ENCODE data around the gene LRRC25.

LRRC25 gene

GRCh38 chr19:18397242-18398202 lies at the start of gene LRRC25:
Gene LRRC25, minus strand, starts transcription at chr19:18397622. Its CDS starts 659 bp downstream, at chr19:18396963.
- no peak for DNase-seq (ENCODE audit: low spot score)

DNA sequence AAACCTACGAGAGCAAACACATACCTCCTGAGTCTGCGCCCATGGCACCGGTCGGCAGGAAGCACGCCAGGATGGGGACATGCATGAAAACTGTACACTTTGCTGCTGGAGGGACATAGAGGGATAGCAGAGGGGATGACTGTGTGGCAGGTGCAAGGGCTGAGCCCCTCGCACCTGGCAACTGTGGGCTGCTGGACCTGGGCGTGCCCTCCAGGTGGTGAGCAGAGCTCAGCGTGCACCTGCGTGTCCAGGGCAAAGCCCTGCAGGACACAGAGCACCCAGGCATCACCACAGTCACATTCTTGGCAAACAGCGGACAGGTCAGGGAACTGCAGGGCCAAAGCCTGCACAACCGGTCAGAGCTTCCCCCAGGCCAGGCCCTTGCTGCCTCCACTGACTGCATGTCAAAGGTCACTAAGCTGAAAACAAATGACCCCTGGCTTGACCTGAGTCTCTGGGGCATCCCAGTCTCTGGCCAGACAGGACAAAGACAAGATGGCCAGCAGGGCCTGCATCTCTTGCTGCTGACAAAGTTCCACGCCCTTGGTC lies 49.5 kb upstream of the LRRC25 start:
- DNase-seq (ENCODE audit: low spot score): no peak

DNA sequence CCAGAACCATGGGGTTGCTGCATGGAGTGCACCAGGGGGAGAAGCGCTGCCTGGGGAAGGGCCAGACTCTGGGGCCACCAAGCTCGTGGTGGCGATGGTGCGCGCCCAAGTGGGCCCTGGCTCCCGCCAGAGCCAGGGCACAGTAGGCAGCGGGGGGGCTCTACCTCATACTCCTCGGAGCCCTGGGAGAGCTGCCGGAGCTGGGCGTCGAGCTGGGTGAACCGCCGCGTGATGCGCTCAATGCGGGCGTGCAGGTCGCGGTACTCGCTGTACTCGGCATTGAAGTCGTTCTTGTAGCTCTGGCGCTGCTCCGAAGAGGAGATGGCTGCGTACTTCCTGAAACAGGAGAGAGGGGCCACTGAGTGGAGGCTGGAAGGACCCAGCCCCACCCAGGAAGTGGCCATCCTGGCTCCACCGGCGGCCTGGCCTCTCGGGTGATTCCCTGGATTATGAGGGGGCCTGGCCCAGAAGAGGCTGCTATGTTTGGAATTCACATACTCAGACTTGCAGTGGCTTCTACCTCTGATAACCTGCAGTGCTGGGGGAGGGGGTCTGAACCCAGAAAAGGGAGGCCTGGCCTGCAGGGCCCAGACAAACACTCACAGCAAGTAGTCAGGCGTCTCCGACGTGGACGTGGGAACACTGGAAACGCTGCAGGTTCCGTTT lies 48.9 kb upstream of the LRRC25 start:
- no peak for DNase-seq (ENCODE audit: low spot score)

DNA sequence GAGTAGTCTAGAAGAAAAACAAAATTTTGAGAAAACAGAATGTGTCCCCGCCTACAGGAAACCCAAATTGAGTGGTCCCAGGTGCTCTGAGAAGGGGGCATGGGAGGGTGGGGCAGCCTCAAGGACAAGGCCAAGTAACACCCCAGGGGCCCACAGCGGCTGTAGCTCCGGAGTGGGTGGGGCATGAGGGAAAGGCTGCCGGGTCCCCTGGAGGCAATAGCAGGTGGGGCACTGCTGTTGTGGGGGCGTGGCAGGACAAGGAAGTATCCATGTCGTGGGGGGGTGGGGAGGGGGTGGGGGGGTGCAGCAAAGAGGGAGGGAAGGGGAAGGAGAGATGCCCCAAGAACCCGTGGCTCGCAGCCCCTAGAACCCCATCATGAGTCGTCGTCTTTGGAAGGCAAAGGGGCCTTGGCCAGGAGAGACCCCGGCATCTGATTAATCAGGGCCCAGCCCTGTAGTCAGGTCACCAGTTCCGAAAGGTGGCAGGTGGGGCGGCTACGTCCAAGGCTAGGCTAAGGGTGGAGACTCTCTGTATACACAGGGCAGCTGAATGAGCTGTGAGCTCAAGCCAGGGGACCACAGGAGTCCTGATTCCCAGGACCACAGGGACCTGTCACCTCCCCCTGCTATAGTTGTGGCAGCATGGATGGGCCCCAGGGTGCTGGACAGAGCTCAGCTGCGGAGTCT lies 48.0 kb upstream of the LRRC25 start:
- DNase-seq (ENCODE audit: low spot score): no peak

- DNase-seq (ENCODE audit: low spot score): no peak
Measured at GRCh38 chr19:18444513-18444912, 47.1 kb upstream of the LRRC25 start.

GRCh38 chr19:18443831-18444230 lies 46.4 kb upstream of the LRRC25 start:
- no peak for DNase-seq (ENCODE audit: low spot score)

DNA sequence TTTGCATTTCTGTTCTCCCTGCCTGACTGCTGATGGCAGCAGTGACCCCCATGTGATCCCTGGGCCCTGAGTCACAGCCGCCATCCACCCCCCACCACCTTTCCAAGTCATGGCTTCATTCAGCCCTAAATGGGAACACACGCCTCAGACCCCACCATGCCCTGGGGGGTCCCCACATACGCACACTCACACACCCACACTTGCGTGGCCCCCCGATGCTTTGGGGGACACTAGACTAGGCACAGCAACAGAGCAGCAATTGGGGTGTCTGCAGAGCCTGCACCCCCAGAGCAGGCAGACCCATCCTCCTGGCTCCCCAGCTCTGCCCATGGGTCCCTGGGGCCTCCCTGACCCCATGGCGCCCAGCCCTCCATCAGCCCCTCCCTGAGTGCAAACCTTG lies 46.0 kb upstream of the LRRC25 start:
- no peak for DNase-seq (ENCODE audit: low spot score)

DNA sequence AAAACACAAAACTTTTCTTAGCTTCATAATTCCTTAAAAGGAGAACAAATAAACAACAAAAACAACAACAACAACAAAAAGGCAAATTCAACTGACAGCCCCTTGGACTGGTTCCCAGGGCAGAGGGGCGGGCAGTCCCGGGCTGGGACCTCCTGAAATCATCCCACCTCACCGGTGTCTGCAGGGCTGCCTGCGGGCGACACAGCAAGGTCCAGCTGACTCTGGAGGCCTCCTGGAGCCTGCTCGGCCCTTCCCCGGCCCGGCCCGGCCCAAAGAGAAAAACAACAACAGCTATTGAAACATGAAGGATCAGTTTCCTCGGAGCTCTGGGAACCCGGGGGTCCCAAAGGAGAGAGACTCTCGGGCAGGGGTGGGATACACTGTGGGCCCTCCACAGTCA lies 45.5 kb upstream of the LRRC25 start:
- no peak for DNase-seq (ENCODE audit: low spot score)

DNA sequence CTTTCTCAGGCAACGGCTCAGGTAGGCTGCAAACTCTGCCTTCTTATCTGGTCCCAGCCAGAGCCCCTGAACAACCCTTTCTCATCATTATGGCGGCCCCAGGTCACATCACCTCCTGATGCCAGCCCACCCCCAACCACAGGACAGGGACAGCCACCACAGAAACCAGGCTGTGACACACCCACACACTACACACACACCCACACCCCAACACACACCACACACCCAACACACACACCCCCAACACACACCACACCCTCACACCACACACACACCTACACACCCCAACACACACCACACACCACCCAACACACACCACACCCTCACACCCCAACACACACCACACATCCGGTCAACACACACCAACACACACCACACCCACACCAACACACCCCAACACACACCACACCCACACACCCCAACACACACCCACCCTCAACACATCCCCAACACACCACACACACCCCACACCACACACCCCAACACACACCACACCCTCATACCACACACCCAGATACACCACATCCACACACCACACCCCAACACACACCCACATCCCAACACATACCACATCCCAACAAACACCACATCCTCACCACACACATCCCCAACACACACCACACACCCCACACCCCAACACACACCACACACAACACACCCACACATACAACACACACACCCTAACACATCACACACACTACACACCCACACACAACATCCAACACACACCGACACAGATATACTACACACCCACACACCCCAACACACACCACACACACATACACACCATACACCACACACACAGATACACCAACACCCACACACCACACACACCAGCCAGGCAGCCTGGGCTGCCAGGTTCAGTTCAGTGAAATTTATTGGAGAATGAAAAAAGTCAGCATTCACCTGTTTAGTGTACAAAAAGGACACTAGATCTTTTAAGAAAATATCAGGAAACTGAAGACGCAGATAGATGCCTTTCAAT lies 44.7 kb upstream of the LRRC25 start:
- peak; percentile 46 for DNase-seq (ENCODE audit: low spot score)

GRCh38 chr19:18440936-18441803 lies 43.7 kb upstream of the LRRC25 start:
- DNase-seq (ENCODE audit: low spot score): no peak

GRCh38 chr19:18440415-18440877 lies 43.0 kb upstream of the LRRC25 start:
- DNase-seq (ENCODE audit: low spot score): no peak

GRCh38 chr19:18439910-18440237 lies 42.5 kb upstream of the LRRC25 start:
- no peak for DNase-seq (ENCODE audit: low spot score)

- DNase-seq (ENCODE audit: low spot score): no peak
Measured at GRCh38 chr19:18439025-18439909, 41.8 kb upstream of the LRRC25 start.

DNA sequence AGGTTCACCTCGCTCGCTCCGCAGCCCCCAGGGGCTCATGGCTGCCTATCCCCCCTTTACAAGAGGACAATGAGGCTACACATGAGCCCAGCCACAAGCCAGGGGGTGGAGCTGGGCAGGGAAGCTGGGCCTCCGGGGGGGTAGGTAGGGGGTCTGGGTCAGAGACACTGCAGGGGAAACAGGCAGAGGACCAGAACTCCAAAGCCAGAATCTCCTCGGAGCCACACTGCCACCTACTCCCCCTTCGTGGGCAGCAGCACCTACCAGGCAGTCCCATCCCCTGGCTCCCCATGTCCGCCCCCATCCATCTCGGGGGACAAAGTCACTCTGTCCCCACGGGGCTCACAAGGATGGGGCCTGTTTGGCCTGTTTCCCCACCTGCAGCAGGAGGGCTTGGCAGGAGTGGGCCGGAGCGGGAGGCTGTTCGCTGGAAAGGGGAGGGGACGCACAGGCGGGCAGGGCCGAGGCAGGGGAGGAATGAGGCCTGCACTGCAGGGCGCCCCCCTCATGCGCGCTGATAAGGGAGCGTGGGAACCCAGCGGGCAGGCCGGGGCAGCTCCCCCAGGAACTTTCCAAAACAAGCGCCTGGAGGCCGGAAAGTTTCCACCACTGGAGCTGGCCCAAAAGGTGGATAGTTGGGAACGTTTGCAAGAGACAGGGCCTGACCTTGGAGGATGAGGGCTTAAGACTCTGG lies 41.1 kb upstream of the LRRC25 start:
- no peak for DNase-seq (ENCODE audit: low spot score)

GRCh38 chr19:18437491-18438330 lies 40.3 kb upstream of the LRRC25 start, which contains the start of gene ISYNA1:
Gene ISYNA1, minus strand, starts transcription at chr19:18438133. Its CDS starts 154 bp downstream, at chr19:18437979.
- DNase-seq (ENCODE audit: low spot score): peak; percentile 43

- DNase-seq (ENCODE audit: low spot score): peak; percentile 81
Measured at GRCh38 chr19:18436671-18437490, 39.5 kb upstream of the LRRC25 start.

Data from CD4-positive, alpha-beta T cell treated with Interleukin-15 for 4 hours (primary cell).